ENCODE measurements around the gene NCKAP5.

Gene NCKAP5

GRCh38 chr2:133439565-133439920 lies 128.7 kb downstream of the NCKAP5 start:
- TF ChIP-seq SIN3A (IDR thresholded peaks at IDR 0.05; ENCODE audit: borderline replicate concordance, insufficient read depth, low read length) (no peak), POLR2AphosphoS5 (IDR thresholded peaks at IDR 0.05; ENCODE audit: low read depth, low read length) (no peak), TAF1 (IDR thresholded peaks at IDR 0.05; ENCODE audit: borderline replicate concordance, insufficient read depth, low read length) (no peak), FOXP2 (optimal IDR thresholded peaks at IDR 0.05; ENCODE audit: borderline replicate concordance, extremely low read depth, extremely low read length, insufficient read depth) (no peak)
- TF ChIP-seq, protein P1, sequence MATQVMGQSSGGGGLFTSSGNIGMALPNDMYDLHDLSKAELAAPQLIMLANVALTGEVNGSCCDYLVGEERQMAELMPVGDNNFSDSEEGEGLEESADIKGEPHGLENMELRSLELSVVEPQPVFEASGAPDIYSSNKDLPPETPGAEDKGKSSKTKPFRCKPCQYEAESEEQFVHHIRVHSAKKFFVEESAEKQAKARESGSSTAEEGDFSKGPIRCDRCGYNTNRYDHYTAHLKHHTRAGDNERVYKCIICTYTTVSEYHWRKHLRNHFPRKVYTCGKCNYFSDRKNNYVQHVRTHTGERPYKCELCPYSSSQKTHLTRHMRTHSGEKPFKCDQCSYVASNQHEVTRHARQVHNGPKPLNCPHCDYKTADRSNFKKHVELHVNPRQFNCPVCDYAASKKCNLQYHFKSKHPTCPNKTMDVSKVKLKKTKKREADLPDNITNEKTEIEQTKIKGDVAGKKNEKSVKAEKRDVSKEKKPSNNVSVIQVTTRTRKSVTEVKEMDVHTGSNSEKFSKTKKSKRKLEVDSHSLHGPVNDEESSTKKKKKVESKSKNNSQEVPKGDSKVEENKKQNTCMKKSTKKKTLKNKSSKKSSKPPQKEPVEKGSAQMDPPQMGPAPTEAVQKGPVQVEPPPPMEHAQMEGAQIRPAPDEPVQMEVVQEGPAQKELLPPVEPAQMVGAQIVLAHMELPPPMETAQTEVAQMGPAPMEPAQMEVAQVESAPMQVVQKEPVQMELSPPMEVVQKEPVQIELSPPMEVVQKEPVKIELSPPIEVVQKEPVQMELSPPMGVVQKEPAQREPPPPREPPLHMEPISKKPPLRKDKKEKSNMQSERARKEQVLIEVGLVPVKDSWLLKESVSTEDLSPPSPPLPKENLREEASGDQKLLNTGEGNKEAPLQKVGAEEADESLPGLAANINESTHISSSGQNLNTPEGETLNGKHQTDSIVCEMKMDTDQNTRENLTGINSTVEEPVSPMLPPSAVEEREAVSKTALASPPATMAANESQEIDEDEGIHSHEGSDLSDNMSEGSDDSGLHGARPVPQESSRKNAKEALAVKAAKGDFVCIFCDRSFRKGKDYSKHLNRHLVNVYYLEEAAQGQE (IDR thresholded peaks at IDR 0.05; ENCODE audit: insufficient read depth in 1 of 2, low read depth in 2 of 2, low read length in 2 of 2): no peak

DNA sequence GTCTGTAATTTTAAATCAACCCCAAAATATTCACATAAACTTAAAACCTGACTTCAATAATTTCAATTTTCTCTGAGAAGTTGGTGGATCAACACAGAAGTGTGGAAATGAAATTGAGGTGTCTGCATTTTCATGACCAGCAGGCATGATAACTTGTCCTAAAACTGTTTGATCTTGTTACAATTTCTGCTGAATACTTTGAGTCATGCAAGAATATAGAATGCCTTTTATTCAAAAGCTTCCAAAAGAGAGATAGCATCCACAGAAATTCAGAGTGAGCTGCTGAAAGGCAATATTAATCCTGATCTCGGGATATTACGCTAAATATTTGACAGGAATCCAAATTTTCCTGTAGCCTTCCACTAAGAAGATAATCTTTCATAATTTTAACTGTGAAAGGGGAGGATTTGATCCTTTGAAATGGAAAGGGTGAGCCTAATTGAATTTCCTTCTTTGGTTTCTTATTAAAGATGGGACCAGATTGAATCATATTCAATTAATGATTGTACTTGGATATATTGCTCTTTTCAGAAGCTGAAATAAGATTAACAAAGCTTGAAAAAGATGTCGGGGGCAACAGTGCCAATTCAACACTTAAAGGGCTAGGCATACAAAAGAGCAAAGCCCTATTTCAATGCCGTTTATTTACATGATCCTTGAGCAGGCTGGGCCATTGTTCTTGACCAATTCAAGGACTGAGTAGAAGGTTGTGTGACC lies 129.3 kb downstream of the NCKAP5 start:
- TF ChIP-seq FOXP2 (optimal IDR thresholded peaks at IDR 0.05; ENCODE audit: borderline replicate concordance, extremely low read depth, extremely low read length, insufficient read depth) (no peak), TAF1 (IDR thresholded peaks at IDR 0.05; ENCODE audit: borderline replicate concordance, insufficient read depth, low read length) (no peak), SIN3A (IDR thresholded peaks at IDR 0.05; ENCODE audit: borderline replicate concordance, insufficient read depth, low read length) (no peak), POLR2AphosphoS5 (IDR thresholded peaks at IDR 0.05; ENCODE audit: low read depth, low read length) (no peak)
- TF ChIP-seq, protein P1 (IDR thresholded peaks at IDR 0.05; ENCODE audit: insufficient read depth in 1 of 2, low read depth in 2 of 2, low read length in 2 of 2): no peak

DNA sequence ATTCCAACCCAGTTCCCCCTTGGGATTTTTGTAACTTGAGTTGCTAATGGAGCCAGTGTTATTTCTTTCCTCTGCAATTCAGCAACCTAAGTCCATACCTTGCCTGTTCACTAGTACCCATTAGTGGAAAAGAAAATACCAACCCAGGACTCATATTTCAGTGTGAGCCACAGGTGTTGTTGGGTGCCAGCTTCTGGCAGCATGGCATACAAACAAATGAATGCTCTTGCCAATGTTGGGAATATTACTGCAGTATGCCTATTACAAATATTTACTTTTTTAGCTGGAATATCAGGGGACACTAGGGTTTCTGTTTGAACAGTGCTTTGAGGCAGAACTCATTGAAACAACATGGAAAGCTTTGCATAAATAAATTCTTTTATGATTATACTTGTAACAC lies 130.2 kb downstream of the NCKAP5 start:
- TF ChIP-seq FOXP2 (optimal IDR thresholded peaks at IDR 0.05; ENCODE audit: borderline replicate concordance, extremely low read depth, extremely low read length, insufficient read depth) (no peak), TAF1 (IDR thresholded peaks at IDR 0.05; ENCODE audit: borderline replicate concordance, insufficient read depth, low read length) (no peak), POLR2AphosphoS5 (IDR thresholded peaks at IDR 0.05; ENCODE audit: low read depth, low read length) (no peak), SIN3A (IDR thresholded peaks at IDR 0.05; ENCODE audit: borderline replicate concordance, insufficient read depth, low read length) (no peak)
- TF ChIP-seq, protein P1 (IDR thresholded peaks at IDR 0.05; ENCODE audit: insufficient read depth in 1 of 2, low read depth in 2 of 2, low read length in 2 of 2): no peak

DNA sequence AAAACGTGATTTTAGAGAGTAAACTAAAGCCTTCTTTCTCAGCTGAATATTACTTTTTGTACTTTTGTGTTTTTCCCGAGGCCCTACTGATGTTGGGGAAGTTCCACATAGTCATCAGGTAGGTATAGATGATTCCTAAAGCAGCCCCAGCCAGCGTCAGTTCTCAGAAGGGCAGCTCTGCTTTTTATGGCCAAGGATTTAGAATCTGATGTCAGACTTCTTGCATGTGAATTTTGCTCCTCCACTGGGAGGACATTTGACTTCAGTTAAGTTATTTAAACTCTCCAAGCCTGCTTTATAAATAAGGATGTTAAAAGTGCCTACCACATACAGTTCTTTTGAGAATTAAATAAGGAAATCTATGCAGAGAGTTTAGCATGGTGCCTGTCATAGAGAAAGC lies 130.8 kb downstream of the NCKAP5 start:
- TF ChIP-seq POLR2AphosphoS5 (IDR thresholded peaks at IDR 0.05; ENCODE audit: low read depth, low read length): no peak

DNA sequence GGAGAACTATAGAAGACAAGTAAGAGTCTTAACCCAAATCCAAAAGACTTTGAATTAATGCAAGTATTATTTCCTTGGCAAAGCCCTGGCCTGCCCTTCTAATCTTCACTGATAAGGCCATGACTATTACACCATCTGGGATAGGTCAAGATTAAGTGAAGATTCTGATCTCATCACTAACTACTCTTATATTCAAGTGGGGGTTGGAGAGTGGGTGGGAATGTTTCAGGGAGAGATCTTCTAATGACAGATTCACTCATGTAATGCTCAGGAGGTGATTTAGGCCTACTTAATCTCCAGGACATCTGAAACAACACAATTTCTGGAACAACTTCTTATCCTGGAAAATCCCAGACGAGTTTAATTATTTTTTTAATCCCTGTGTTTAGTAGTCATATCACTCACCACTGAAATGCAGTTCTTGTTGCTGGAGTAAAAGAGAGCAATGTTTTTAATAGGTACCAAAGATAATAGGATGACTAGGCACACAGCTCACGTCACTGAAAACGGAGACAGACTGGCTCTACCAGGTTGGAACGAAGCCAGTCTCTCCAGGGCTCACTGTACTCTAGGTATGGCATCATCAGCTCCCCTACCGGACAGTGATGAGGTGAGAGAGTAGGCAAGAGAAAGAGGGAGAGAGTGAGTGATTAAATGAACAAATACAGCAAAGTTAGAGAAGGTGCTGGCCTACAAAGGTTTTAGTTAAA lies 133.1 kb downstream of the NCKAP5 start:
- TF ChIP-seq, protein P1 (IDR thresholded peaks at IDR 0.05; ENCODE audit: insufficient read depth in 1 of 2, low read depth in 2 of 2, low read length in 2 of 2): no peak
- TF ChIP-seq FOXP2 (optimal IDR thresholded peaks at IDR 0.05; ENCODE audit: borderline replicate concordance, extremely low read depth, extremely low read length, insufficient read depth) (no peak), POLR2AphosphoS5 (IDR thresholded peaks at IDR 0.05; ENCODE audit: low read depth, low read length) (no peak), TAF1 (IDR thresholded peaks at IDR 0.05; ENCODE audit: borderline replicate concordance, insufficient read depth, low read length) (0 out of 2 replicates have a peak, but pooled peaks have one; percentile 38), SIN3A (IDR thresholded peaks at IDR 0.05; ENCODE audit: borderline replicate concordance, insufficient read depth, low read length) (no peak)

Data from PFSK-1 (cell line).